ENCODE measurements around the gene SAFB2. TPM values are rescaled to one million over a fixed set of nuclear protein-coding genes. Genes with fewer than 3 reads are reported as not detected.

SAFB2 gene
- total and polyA plus RNA-seq, 2 donors (not counting 3 experiments of a cell fraction or from before 2014, with no cell fraction given), result 24.6 to 85.9 TPM

DNA sequence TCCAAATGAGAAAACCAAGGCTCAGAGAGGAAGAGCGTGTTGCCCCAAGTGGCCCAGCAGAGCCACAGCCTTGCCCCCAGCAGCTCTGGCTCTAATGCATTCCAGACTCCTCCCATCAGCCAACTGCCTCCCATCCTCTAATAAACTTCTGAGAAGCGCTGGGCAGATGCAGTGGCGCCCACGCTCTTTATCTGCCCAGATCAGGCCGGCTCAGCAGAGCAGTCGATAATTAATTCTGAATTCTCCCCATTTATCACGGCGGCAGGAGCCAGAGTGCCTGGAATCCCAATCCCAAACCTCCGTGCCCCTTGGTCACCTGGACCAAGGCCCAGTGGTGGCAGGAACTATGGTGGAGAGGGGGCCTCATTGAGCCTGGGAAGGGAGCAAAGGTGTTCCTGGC, 68.7 kb downstream of the SAFB2 start:
- no peak for TF ChIP-seq JUN (IDR thresholded peaks at IDR 0.05; ENCODE audit: borderline replicate concordance, insufficient read depth, insufficient read length, low read depth)
- TF ChIP-seq POLR2AphosphoS5 (IDR thresholded peaks at IDR 0.05; ENCODE audit: insufficient read depth, low read depth, low read length), result no peak
- TF ChIP-seq, protein P1, sequence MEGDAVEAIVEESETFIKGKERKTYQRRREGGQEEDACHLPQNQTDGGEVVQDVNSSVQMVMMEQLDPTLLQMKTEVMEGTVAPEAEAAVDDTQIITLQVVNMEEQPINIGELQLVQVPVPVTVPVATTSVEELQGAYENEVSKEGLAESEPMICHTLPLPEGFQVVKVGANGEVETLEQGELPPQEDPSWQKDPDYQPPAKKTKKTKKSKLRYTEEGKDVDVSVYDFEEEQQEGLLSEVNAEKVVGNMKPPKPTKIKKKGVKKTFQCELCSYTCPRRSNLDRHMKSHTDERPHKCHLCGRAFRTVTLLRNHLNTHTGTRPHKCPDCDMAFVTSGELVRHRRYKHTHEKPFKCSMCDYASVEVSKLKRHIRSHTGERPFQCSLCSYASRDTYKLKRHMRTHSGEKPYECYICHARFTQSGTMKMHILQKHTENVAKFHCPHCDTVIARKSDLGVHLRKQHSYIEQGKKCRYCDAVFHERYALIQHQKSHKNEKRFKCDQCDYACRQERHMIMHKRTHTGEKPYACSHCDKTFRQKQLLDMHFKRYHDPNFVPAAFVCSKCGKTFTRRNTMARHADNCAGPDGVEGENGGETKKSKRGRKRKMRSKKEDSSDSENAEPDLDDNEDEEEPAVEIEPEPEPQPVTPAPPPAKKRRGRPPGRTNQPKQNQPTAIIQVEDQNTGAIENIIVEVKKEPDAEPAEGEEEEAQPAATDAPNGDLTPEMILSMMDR (IDR thresholded peaks at IDR 0.05; ENCODE audit: extremely low read depth in 1 of 2, insufficient read depth in 1 of 2, low read depth in 1 of 2, low read length in 2 of 2), result no peak
- no peak for TF ChIP-seq GATA2 (IDR thresholded peaks at IDR 0.05; ENCODE audit: insufficient read depth, insufficient read length, low read depth, low read length)
- TF ChIP-seq POLR2A (IDR thresholded peaks at IDR 0.05; ENCODE audit: low read depth, low read length), result no peak
- TF ChIP-seq MYC (IDR thresholded peaks at IDR 0.05; ENCODE audit: low read depth, low read length), result no peak
- TF ChIP-seq, protein P2, sequence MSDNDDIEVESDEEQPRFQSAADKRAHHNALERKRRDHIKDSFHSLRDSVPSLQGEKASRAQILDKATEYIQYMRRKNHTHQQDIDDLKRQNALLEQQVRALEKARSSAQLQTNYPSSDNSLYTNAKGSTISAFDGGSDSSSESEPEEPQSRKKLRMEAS (IDR thresholded peaks at IDR 0.05; ENCODE audit: insufficient read depth, insufficient read length), result no peak
- no peak for TF ChIP-seq EZH2 (IDR thresholded peaks at IDR 0.05; ENCODE audit: borderline replicate concordance, low read depth, low read length, severe bottlenecking)
- TF ChIP-seq FOS (IDR thresholded peaks at IDR 0.05; ENCODE audit: borderline replicate concordance, insufficient read depth, low read length), result no peak
- no peak overlapping the region for H3K4me3 ChIP-seq (replicated peaks in 1 of 3; ENCODE audit: insufficient read depth in 1 of 3, low read depth in 1 of 3, low read length in 3 of 3)
- intact Hi-C loops (cut with micrococcal nuclease), result no loop called here
- no peaks in the 10 kb centered on the region for H4K20me1 ChIP-seq (replicated peaks; ENCODE audit: control insufficient read depth, extremely low read depth, insufficient read depth, low read length)
- H3K9ac ChIP-seq (replicated peaks; ENCODE audit: extremely low read depth, insufficient read depth, low read length), result no peak overlapping the region
- DNase-seq (ENCODE audit: low read depth, low spot score) (no peak), FAIRE-seq (no peak)
- no peaks in the 10 kb centered on the region for H3K9me1 ChIP-seq (replicated peaks; ENCODE audit: control insufficient read depth, extremely low read depth, insufficient read depth, low read length)
- ChIA-PET POLR2A (no interaction called here), CTCF (no interaction called here)
- H2AFZ ChIP-seq (ENCODE audit: low read depth, low read length), result no peak overlapping the region
- no peak overlapping the region for H3K4me2 ChIP-seq (ENCODE audit: insufficient read depth, low read length)
- H3K9me3 ChIP-seq (replicated peaks; ENCODE audit: control insufficient read depth, insufficient read depth, low read length), result no peaks in the 10 kb centered on the region
- H3K27ac ChIP-seq (ENCODE audit: insufficient read depth, low read depth, low read length), result no peak overlapping the region
- dilution Hi-C loops (cut with MboI; ENCODE audit: extremely low pct_ligation_motif_present, low sequenced_read_pairs), result no loop called here
- BruUV-seq (replicated peaks), result no TSS peak
- H3K36me3 ChIP-seq (ENCODE audit: control insufficient read depth in 2 of 2, extremely low read depth in 1 of 2, insufficient read depth in 2 of 2, low read length in 2 of 2), result no peaks in the 10 kb centered on the region
- no peaks in the 10 kb centered on the region for H3K27me3 ChIP-seq (ENCODE audit: control insufficient read depth in 2 of 2, insufficient read depth in 2 of 2, low read length in 2 of 2)
- no peaks in the 10 kb centered on the region for H3K79me2 ChIP-seq (ENCODE audit: control insufficient read depth, insufficient read depth, low read length)
- H3K4me1 ChIP-seq (ENCODE audit: control insufficient read depth, extremely low read depth, insufficient read depth, low read length), result no peaks in the 10 kb centered on the region

Measured in endothelial cell of umbilical vein (primary cell).